Trophoblast cell (in vitro differentiated cells and primary cell): Measurements from ENCODE around the gene RRP8.

Experiments used
- DNase-seq, 2 donors: peaks; one replicate each; pipeline ENCODE4 v3.0.0-alpha.2; 2016
- H2AFZ ChIP-seq: 2 replicates; pipeline ENCODE4 v1.6.1; 2013; ENCODE audit warnings: low read length, moderate library complexity, mild to moderate bottlenecking; ENCODE audit not compliant: insufficient read depth, poor library complexity
- H2AK5ac ChIP-seq: 2 replicates; pipeline ENCODE4 v1.6.1; 2013; ENCODE audit warnings: mild to moderate bottlenecking, low read length
- H2BK120ac ChIP-seq: 2 replicates; pipeline ENCODE4 v1.6.1; 2013; ENCODE audit warnings: low read length, mild to moderate bottlenecking, moderate library complexity; ENCODE audit not compliant: insufficient read depth, poor library complexity
- H2BK12ac ChIP-seq: 2 replicates; pipeline ENCODE4 v1.6.1; 2013; ENCODE audit warnings: mild to moderate bottlenecking, low read length, moderate library complexity
- H2BK5ac ChIP-seq: 2 replicates; pipeline ENCODE4 v1.6.1; 2013; ENCODE audit warnings: low read length, low read depth, moderate library complexity, mild to moderate bottlenecking; ENCODE audit not compliant: poor library complexity
- H3K14ac ChIP-seq: 2 replicates; pipeline ENCODE4 v1.6.1; 2013; ENCODE audit warnings: mild to moderate bottlenecking, low read length
- H3K18ac ChIP-seq: 2 replicates; pipeline ENCODE4 v1.6.1; 2013; ENCODE audit warnings: mild to moderate bottlenecking, low read length
- H3K23ac ChIP-seq: 2 replicates; pipeline ENCODE4 v1.6.1; 2013; ENCODE audit warnings: low read length
- H3K27ac ChIP-seq: 2 replicates; pipeline ENCODE4 v1.5.1; 2013; ENCODE audit warnings: low read depth, mild to moderate bottlenecking, inconsistent platforms, low read length, moderate library complexity
- H3K27me3 ChIP-seq: 2 replicates; pipeline ENCODE4 v1.6.1; 2013; ENCODE audit warnings: inconsistent platforms, mild to moderate bottlenecking, low read length, moderate library complexity; ENCODE audit not compliant: insufficient read depth
- H3K36me3 ChIP-seq, 2 experiments: 1 replicate in 1 of 2; 2 replicates in 1 of 2; pipeline ENCODE4 v1.6.1; 2013; ENCODE audit warnings: low read length in 2 of 2, mild to moderate bottlenecking in 2 of 2, moderate library complexity in 1 of 2; ENCODE audit not compliant: insufficient read depth in 2 of 2, control insufficient read depth in 1 of 2
- H3K4ac ChIP-seq: 2 replicates; pipeline ENCODE4 v1.6.1; 2013; ENCODE audit warnings: low read depth, mild to moderate bottlenecking, low read length, moderate library complexity
- H3K4me1 ChIP-seq, 2 experiments: 1 replicate in 1 of 2; 2 replicates in 1 of 2; pipeline ENCODE4 v1.6.1; 2013; ENCODE audit warnings: low read length in 2 of 2, mild to moderate bottlenecking in 2 of 2, moderate library complexity in 1 of 2; ENCODE audit not compliant: insufficient read depth in 2 of 2, control insufficient read depth in 1 of 2
- H3K4me2 ChIP-seq: 2 replicates; pipeline ENCODE4 v1.6.1; 2013; ENCODE audit warnings: inconsistent platforms, mild to moderate bottlenecking, low read length, moderate library complexity
- H3K4me3 ChIP-seq: 2 replicates; pipeline ENCODE4 v1.5.1; 2013; ENCODE audit warnings: mild to moderate bottlenecking, low read depth, low read length, inconsistent platforms
- H3K79me1 ChIP-seq: one replicate; pipeline ENCODE4 v1.6.1; 2013; ENCODE audit warnings: low read length
- H3K79me2 ChIP-seq: 2 replicates; pipeline ENCODE4 v1.6.1; 2013; ENCODE audit warnings: low read length, mild to moderate bottlenecking; ENCODE audit not compliant: control insufficient read depth, insufficient read depth, poor library complexity
- H3K9ac ChIP-seq: 2 replicates; pipeline ENCODE4 v1.6.1; 2013; ENCODE audit warnings: mild to moderate bottlenecking, low read length
- H3K9me3 ChIP-seq: 2 replicates; pipeline ENCODE4 v1.6.1; 2013; ENCODE audit warnings: low read depth, mild to moderate bottlenecking, control low read depth, inconsistent platforms, low read length; ENCODE audit not compliant: insufficient read depth
- H4K12ac ChIP-seq: 2 replicates; pipeline ENCODE4 v1.6.1; 2013; ENCODE audit warnings: low read depth, mild to moderate bottlenecking, low read length, moderate library complexity
- H4K8ac ChIP-seq: 2 replicates; pipeline ENCODE4 v1.6.1; 2013; ENCODE audit warnings: low read depth, mild to moderate bottlenecking, low read length, moderate library complexity
- H4K91ac ChIP-seq: one replicate; pipeline ENCODE4 v1.6.1; 2013; ENCODE audit warnings: low read depth, mild to moderate bottlenecking, low read length, moderate library complexity
- WGBS: extraction: QIAGEN DNeasy Blood & Tissue Kit; methylation state at CpG from one replicate; pipeline ENCODE4 v1.1.7; 2013; ENCODE audit warnings: missing lambda C conversion rate; ENCODE audit not compliant: insufficient read length, insufficient coverage; ENCODE audit errors: extremely low coverage; 5-methylcytosine and 5-hydroxymethylcytosine counted together

RRP8 gene

GRCh38 chr11:6599449-6599848 lies 4.0 kb downstream of the RRP8 start:
- WGBS: no CpG with 5 or more reads among the region's 1 CpG
- H3K4me1 ChIP-seq: peaks cover 0 to 9% of the 10 kb centered on the region in 2 experiments
- H3K14ac ChIP-seq: no peak overlapping the region
- H3K18ac ChIP-seq: no peak overlapping the region
- H2BK12ac ChIP-seq: no peak overlapping the region
- no peak overlapping the region for H3K27ac ChIP-seq
- H3K9me3 ChIP-seq: no peaks in the 10 kb centered on the region
- H3K27me3 ChIP-seq: no peaks in the 10 kb centered on the region
- no peak overlapping the region for H4K91ac ChIP-seq
- no peak for DNase-seq
- H2AK5ac ChIP-seq: no peak overlapping the region
- H3K23ac ChIP-seq: no peak overlapping the region
- no peak overlapping the region for H2AFZ ChIP-seq
- peaks cover 19% of the 10 kb centered on the region for H3K79me2 ChIP-seq
- no peak overlapping the region for H3K4me2 ChIP-seq
- no peak overlapping the region for H3K9ac ChIP-seq
- H3K36me3 ChIP-seq: peaks cover 21 to 33% of the 10 kb centered on the region in 2 experiments
- H3K4me3 ChIP-seq: no peak overlapping the region
- H4K12ac ChIP-seq: no peak overlapping the region
- peaks cover 13% of the 10 kb centered on the region for H3K79me1 ChIP-seq
- H2BK120ac ChIP-seq: no peak overlapping the region
- H3K4ac ChIP-seq: no peak overlapping the region
- no peak overlapping the region for H4K8ac ChIP-seq
- H2BK5ac ChIP-seq: no peak overlapping the region

DNA sequence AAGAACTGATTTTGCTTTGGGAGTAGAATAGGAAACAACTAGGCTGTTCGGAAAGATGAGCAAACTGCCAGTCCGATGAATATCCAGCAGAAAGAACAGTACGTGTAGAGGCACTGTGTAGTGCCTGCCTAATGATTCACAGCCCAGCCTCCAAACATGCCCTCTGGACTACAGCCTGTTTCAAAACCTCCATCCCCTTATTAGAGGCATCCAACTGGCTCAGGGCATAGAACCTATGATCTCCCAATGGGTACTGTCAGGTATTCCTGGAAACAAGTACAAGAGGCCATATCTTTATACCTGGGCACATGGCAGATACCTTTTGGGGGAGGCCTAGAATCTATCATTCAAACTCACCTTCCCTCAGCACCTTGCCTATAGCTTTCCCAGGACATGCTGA lies 4.9 kb downstream of the RRP8 start:
- Histone ChIP-seq H2BK120ac (no peak overlapping the region), H3K4me2 (no peak overlapping the region)

GRCh38 chr11:6596239-6596877 lies 7.1 kb downstream of the RRP8 start:
- Histone ChIP-seq H3K18ac (no peak overlapping the region), H3K4ac (no peak overlapping the region), H4K12ac (no peak overlapping the region), H3K9ac (no peak overlapping the region), H3K27me3 (no peaks in the 10 kb centered on the region), H4K8ac (no peak overlapping the region), H4K91ac (no peak overlapping the region), H2BK5ac (no peak overlapping the region), H3K36me3 (peaks cover 18 to 29% of the 10 kb centered on the region in 2 experiments), H3K4me2 (no peak overlapping the region), H3K27ac (no peak overlapping the region), H2AFZ (no peak overlapping the region), H2BK120ac (no peak overlapping the region), H3K79me2 (no peaks in the 10 kb centered on the region), H3K4me3 (no peak overlapping the region), H3K14ac (no peak overlapping the region), H3K79me1 (no peaks in the 10 kb centered on the region), H2AK5ac (no peak overlapping the region), H2BK12ac (no peak overlapping the region), H3K4me1 (peaks cover 0 to 4% of the 10 kb centered on the region in 2 experiments), H3K23ac (no peak overlapping the region), H3K9me3 (no peaks in the 10 kb centered on the region)
- DNase-seq: no peak
- WGBS: no CpG with 5 or more reads among the region's 5 CpGs

More for the DNA sequence above, 4.9 kb downstream of the RRP8 start:
- no peak overlapping the region for H4K8ac ChIP-seq
- no peak overlapping the region for H4K91ac ChIP-seq
- no peak overlapping the region for H3K27ac ChIP-seq
- peaks cover 0 to 11% of the 10 kb centered on the region in 2 experiments for H3K4me1 ChIP-seq
- H3K79me1 ChIP-seq: peaks cover 4% of the 10 kb centered on the region
- no peak overlapping the region for H3K9ac ChIP-seq
- peaks cover 10% of the 10 kb centered on the region for H3K79me2 ChIP-seq
- H3K18ac ChIP-seq: no peak overlapping the region
- H4K12ac ChIP-seq: no peak overlapping the region
- H2AK5ac ChIP-seq: no peak overlapping the region
- no CpG with 5 or more reads among the region's 3 CpGs for WGBS
- DNase-seq: no peak
- no peak overlapping the region for H2BK5ac ChIP-seq
- no peak overlapping the region for H3K4ac ChIP-seq
- H2AFZ ChIP-seq: no peak overlapping the region
- H3K4me3 ChIP-seq: no peak overlapping the region
- H3K9me3 ChIP-seq: no peaks in the 10 kb centered on the region
- no peak overlapping the region for H3K14ac ChIP-seq
- H2BK12ac ChIP-seq: no peak overlapping the region
- peaks cover 21 to 33% of the 10 kb centered on the region in 2 experiments for H3K36me3 ChIP-seq
- no peaks in the 10 kb centered on the region for H3K27me3 ChIP-seq
- no peak overlapping the region for H3K23ac ChIP-seq

DNA sequence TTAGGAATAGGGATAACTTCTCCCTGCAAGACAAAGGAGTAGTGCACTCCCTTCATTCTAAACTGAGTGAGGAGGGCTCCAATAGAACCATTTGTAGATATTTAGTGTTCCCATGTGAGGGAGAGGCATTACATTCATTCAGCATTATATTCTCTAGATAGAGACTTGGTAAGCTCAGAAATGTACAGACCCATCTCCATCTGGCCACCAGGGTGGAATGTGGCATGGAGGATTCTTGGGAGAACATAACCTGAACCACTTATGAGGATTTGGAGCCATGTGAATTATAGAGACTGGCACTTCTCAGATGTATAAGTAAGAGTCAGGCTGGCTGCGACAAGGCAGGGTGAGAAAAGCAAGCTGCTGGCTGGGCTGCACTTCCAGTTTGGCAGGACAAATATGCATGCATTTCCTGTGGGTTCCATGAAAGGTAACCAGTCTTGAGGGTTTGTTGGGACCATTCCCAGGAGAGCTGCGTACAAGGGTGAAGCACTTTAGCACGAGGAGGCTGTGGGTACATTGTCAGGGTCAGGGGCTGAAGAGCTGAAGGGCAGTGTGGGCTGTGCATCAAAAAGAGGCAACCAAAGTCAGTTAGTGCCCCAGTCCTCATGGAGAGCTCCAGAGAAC lies 9.2 kb downstream of the RRP8 start:
- H3K4me1 ChIP-seq: peaks cover 0 to 4% of the 10 kb centered on the region in 2 experiments
- no peak overlapping the region for H2AFZ ChIP-seq
- no peaks in the 10 kb centered on the region for H3K79me2 ChIP-seq
- no peak overlapping the region for H3K14ac ChIP-seq
- H2BK5ac ChIP-seq: no peak overlapping the region
- no peaks in the 10 kb centered on the region for H3K9me3 ChIP-seq
- no peak overlapping the region for H3K4me2 ChIP-seq
- H2AK5ac ChIP-seq: no peak overlapping the region
- H3K4ac ChIP-seq: no peak overlapping the region
- no peak overlapping the region for H2BK120ac ChIP-seq
- H3K27ac ChIP-seq: no peak overlapping the region
- H3K79me1 ChIP-seq: no peaks in the 10 kb centered on the region
- no peak overlapping the region for H3K23ac ChIP-seq
- no peak overlapping the region for H3K4me3 ChIP-seq
- no peak overlapping the region for H4K8ac ChIP-seq
- no peak overlapping the region for H2BK12ac ChIP-seq
- H3K27me3 ChIP-seq: no peaks in the 10 kb centered on the region
- peaks cover 2 to 9% of the 10 kb centered on the region in 2 experiments for H3K36me3 ChIP-seq
- no peak overlapping the region for H4K12ac ChIP-seq
- H3K9ac ChIP-seq: no peak overlapping the region
- no peak for DNase-seq
- H3K18ac ChIP-seq: no peak overlapping the region
- WGBS: no CpG with 5 or more reads among the region's 3 CpGs
- no peak overlapping the region for H4K91ac ChIP-seq
